Neural progenitor cell (in vitro differentiated cells): ENCODE data around the gene PIK3R4. TPM values are rescaled to one million over a fixed set of nuclear protein-coding genes. Genes with fewer than 3 reads are reported as not detected.

ENCODE experiments used
- DNase-seq: peaks from one replicate; pipeline ENCODE4 v3.0.0-alpha.2; 2016; ENCODE audit warnings: low spot score
- H2AFZ ChIP-seq: fragments of 200-600 bp; sonication (generic); replicated peaks from 2 replicates; pipeline ENCODE4 v1.6.1; 2016; ENCODE audit warnings: antibody characterized with exemption
- H3F3A ChIP-seq: fragments of 200-600 bp; sonication (generic); 2 replicates; pipeline ENCODE4 v1.6.1; 2016; ENCODE audit warnings: antibody characterized with exemption, low read depth
- H3K27ac ChIP-seq: fragments of 200-600 bp; sonication (generic); 2 replicates; pipeline ENCODE4 v1.5.1; 2016; ENCODE audit warnings: mild to moderate bottlenecking
- H3K27me3 ChIP-seq: fragments of 200-600 bp; sonication (generic); 2 replicates; pipeline ENCODE4 v1.6.1; 2016; ENCODE audit warnings: mild to moderate bottlenecking, moderate library complexity
- H3K36me3 ChIP-seq: fragments of 200-600 bp; sonication (generic); 2 replicates; pipeline ENCODE4 v1.5.1; 2016
- H3K4me1 ChIP-seq: fragments of 200-600 bp; sonication (generic); 2 replicates; pipeline ENCODE4 v1.6.1; 2016; ENCODE audit warnings: mixed run types
- H3K4me2 ChIP-seq: fragments of 200-600 bp; sonication (generic); 2 replicates; pipeline ENCODE4 v1.6.1; 2016
- H3K4me3 ChIP-seq: fragments of 200-600 bp; sonication (generic); 2 replicates; pipeline ENCODE4 v1.5.1; 2016
- H3K79me2 ChIP-seq: fragments of 200-600 bp; sonication (generic); 2 replicates; pipeline ENCODE4 v1.6.1; 2016; ENCODE audit warnings: low read depth
- H3K9ac ChIP-seq: fragments of 200-600 bp; sonication (generic); 2 replicates; pipeline ENCODE4 v1.6.1; 2016
- H3K9me3 ChIP-seq: fragments of 200-600 bp; sonication (generic); 2 replicates; pipeline ENCODE4 v1.5.1; 2016; ENCODE audit warnings: low read depth
- H4K20me1 ChIP-seq: fragments of 200-600 bp; sonication (generic); 2 replicates; pipeline ENCODE4 v1.6.1; 2016; ENCODE audit warnings: low read depth
- H3K27ac Mint-ChIP-seq: 3 replicates; pipeline ENCODE4 v1.8.0; 2021; ENCODE audit warnings: mixed read lengths
- H3K27me3 Mint-ChIP-seq: 2 replicates; pipeline ENCODE4 v1.8.0; 2022; ENCODE audit warnings: low read depth, mild to moderate bottlenecking, inconsistent platforms, moderate library complexity, mixed read lengths; ENCODE audit not compliant: insufficient read depth
- H3K36me3 Mint-ChIP-seq: 3 replicates; pipeline ENCODE4 v1.8.0; 2021; ENCODE audit warnings: mixed read lengths
- H3K4me1 Mint-ChIP-seq: 3 replicates; pipeline ENCODE4 v1.8.0; 2021; ENCODE audit warnings: mixed read lengths
- H3K4me3 Mint-ChIP-seq: 3 replicates; pipeline ENCODE4 v1.8.0; 2021; ENCODE audit warnings: mild to moderate bottlenecking, moderate library complexity, mixed read lengths
- H3K9me3 Mint-ChIP-seq: 3 replicates; pipeline ENCODE4 v1.8.0; 2020; ENCODE audit warnings: mixed read lengths
- CTCF ChIP-seq: fragments of 200-600 bp; sonication (generic); IDR thresholded peaks from 2 replicates; pipeline ENCODE4 v1.5.1; 2017; ENCODE audit warnings: antibody characterized with exemption, mild to moderate bottlenecking
- EZH2 ChIP-seq: fragments of 200-600 bp; sonication (generic); IDR thresholded peaks from 2 replicates; pipeline ENCODE4 v1.6.1; 2017; ENCODE audit warnings: antibody characterized with exemption, mild to moderate bottlenecking, moderate library complexity
- EZH2phosphoT487 ChIP-seq: fragments of 200-600 bp; sonication (generic); IDR thresholded peaks from 2 replicates; pipeline ENCODE4 v1.6.1; 2017; ENCODE audit warnings: antibody characterized with exemption
- total RNA-seq: library from RNA; depleted of rRNA; stranded (reverse); fragments of >200 nt; gene quantifications from 2 replicates; pipeline ENCODE4 v1.2.3, GENCODE V29; 2015; ENCODE audit warnings: low replicate concordance

The PIK3R4 gene
- total RNA-seq, 1 donor from 2014 or later, result 65.8 TPM

- H3K4me3 ChIP-seq, result no peak overlapping the region
- H3K9me3 Mint-ChIP-seq, result no peaks in the 10 kb centered on the region
- TF ChIP-seq EZH2phosphoT487, result no peak
- no peak for TF ChIP-seq EZH2
- TF ChIP-seq CTCF, result no peak
- H3K4me1 ChIP-seq, result no peaks in the 10 kb centered on the region
- H3K9ac ChIP-seq, result no peak overlapping the region
- H3F3A ChIP-seq, result no peaks in the 10 kb centered on the region
- H3K27me3 Mint-ChIP-seq, result no peaks in the 10 kb centered on the region
- no peaks in the 10 kb centered on the region for H4K20me1 ChIP-seq
- no peak overlapping the region for H3K27ac ChIP-seq
- no peak overlapping the region for H3K27ac Mint-ChIP-seq
- no peaks in the 10 kb centered on the region for H3K36me3 Mint-ChIP-seq
- H3K4me1 Mint-ChIP-seq, result no peaks in the 10 kb centered on the region
- no peak overlapping the region for H3K4me3 Mint-ChIP-seq
- no peaks in the 10 kb centered on the region for H3K27me3 ChIP-seq
- no peaks in the 10 kb centered on the region for H3K79me2 ChIP-seq
- no peaks in the 10 kb centered on the region for H3K36me3 ChIP-seq
- H3K9me3 ChIP-seq, result no peaks in the 10 kb centered on the region
- no peak for DNase-seq
- no peak overlapping the region for H2AFZ ChIP-seq
- H3K4me2 ChIP-seq, result no peak overlapping the region
These were observed 110.7 kb downstream of the PIK3R4 start for GRCh38 chr3:130635978-130636377.

- H3K9ac ChIP-seq, result no peak overlapping the region
- H3K36me3 ChIP-seq, result no peaks in the 10 kb centered on the region
- H3K9me3 Mint-ChIP-seq, result no peaks in the 10 kb centered on the region
- H3K27ac Mint-ChIP-seq, result no peak overlapping the region
- H3K4me3 ChIP-seq, result no peak overlapping the region
- TF ChIP-seq EZH2phosphoT487 (no peak), EZH2 (no peak), CTCF (no peak)
- H3K4me1 Mint-ChIP-seq, result no peaks in the 10 kb centered on the region
- no peaks in the 10 kb centered on the region for H3F3A ChIP-seq
- no peak overlapping the region for H3K27ac ChIP-seq
- H3K79me2 ChIP-seq, result no peaks in the 10 kb centered on the region
- no peaks in the 10 kb centered on the region for H3K27me3 ChIP-seq
- H3K27me3 Mint-ChIP-seq, result no peaks in the 10 kb centered on the region
- DNase-seq, result no peak
- no peak overlapping the region for H3K4me3 Mint-ChIP-seq
- no peak overlapping the region for H3K4me2 ChIP-seq
- no peak overlapping the region for H2AFZ ChIP-seq
- no peaks in the 10 kb centered on the region for H3K36me3 Mint-ChIP-seq
- H4K20me1 ChIP-seq, result no peaks in the 10 kb centered on the region
- H3K9me3 ChIP-seq, result no peaks in the 10 kb centered on the region
- H3K4me1 ChIP-seq, result no peaks in the 10 kb centered on the region
These were observed 111.3 kb downstream of the PIK3R4 start for GRCh38 chr3:130635285-130635684.

Other genes starting within 250 kb of the PIK3R4 start
- gene COL6A6, start 229.7 kb downstream of the PIK3R4 start, total RNA-seq, result 0.13 and 0.22 TPM in 2 replicates
- gene ATP2C1, start 147.3 kb upstream of the PIK3R4 start, total RNA-seq, result 64.5 and 161 TPM in 2 replicates